ENCODE measurements around the gene ENPP3. TPM values are rescaled to one million over a fixed set of nuclear protein-coding genes. Genes with fewer than 3 reads are reported as not detected.

ENPP3 gene
- total RNA-seq, 1 experiment from 2014 or later: 0.15 TPM

GRCh38 chr6:131683479-131683878 lies 46.4 kb downstream of the ENPP3 start:
- Mint-ChIP-seq H3K9me3 (no peaks in the 10 kb centered on the region), H3K4me1 (peaks cover 7 to 8% of the 10 kb centered on the region in 2 experiments), H3K27me3 (ENCODE audit: low read depth) (peaks cover 2% of the 10 kb centered on the region; the same call in 1 of the 2 replicates), H3K4me3 (no peak overlapping the region), H3K36me3 (ENCODE audit: insufficient read depth in 1 of 3, low read depth in 3 of 3) (no peaks in the 10 kb centered on the region), H3K27ac (no peak overlapping the region)
- Histone ChIP-seq H2BK120ac (ENCODE audit: low read depth, low read length, poor library complexity, severe bottlenecking) (no peak overlapping the region), H3K79me2 (ENCODE audit: insufficient read depth, low read length) (no peaks in the 10 kb centered on the region), H2BK5ac (ENCODE audit: insufficient read length, low read length) (no peak overlapping the region), H4K20me1 (ENCODE audit: control insufficient read depth, insufficient read depth, insufficient read length) (no peaks in the 10 kb centered on the region), H3K79me1 (ENCODE audit: insufficient read depth, low read depth, low read length, poor library complexity, severe bottlenecking) (no peaks in the 10 kb centered on the region), H3K4me1 (ENCODE audit: insufficient read depth, low read length) (no peaks in the 10 kb centered on the region; the same call in 1 of the 2 replicates), H3T11ph (ENCODE audit: low read length) (no peak overlapping the region), H2AFZ (ENCODE audit: low read length) (no peak overlapping the region), H3K9ac (ENCODE audit: extremely low read depth, insufficient read length, low read length) (no peak overlapping the region), H3K23ac (ENCODE audit: insufficient read length, low read depth, low read length) (no peak overlapping the region), H2BK15ac (ENCODE audit: low read depth, low read length) (no peak overlapping the region), H3K9me3 (ENCODE audit: control insufficient read depth, low read depth, low read length) (no peaks in the 10 kb centered on the region), H2BK12ac (ENCODE audit: insufficient read length, low read depth, low read length) (no peak overlapping the region), H2AK5ac (ENCODE audit: insufficient read length, low read length) (no peak overlapping the region), H2BK20ac (ENCODE audit: low read depth, low read length, poor library complexity, severe bottlenecking) (no peak overlapping the region), H3K4ac (ENCODE audit: low read depth, low read length) (no peak overlapping the region), H4K5ac (ENCODE audit: insufficient read length, low read depth, low read length) (no peak overlapping the region), H3K27me3 (ENCODE audit: insufficient read depth, low read length) (no peaks in the 10 kb centered on the region), H3K56ac (ENCODE audit: insufficient read length, low read depth, low read length) (no peak overlapping the region), H3K23me2 (ENCODE audit: insufficient read length, low read depth, low read length, poor library complexity, severe bottlenecking) (no peaks in the 10 kb centered on the region), H3K14ac (ENCODE audit: insufficient read depth, low read length) (no peak overlapping the region), H4K8ac (replicated peaks; ENCODE audit: insufficient read length, low read depth, low read length) (no peak overlapping the region), H3K18ac (ENCODE audit: insufficient read length, low read depth, low read length) (no peak overlapping the region), H3K4me2 (ENCODE audit: insufficient read depth, insufficient read length, low read length) (no peak overlapping the region), H3K27ac (ENCODE audit: insufficient read length, low read depth, low read length) (no peak overlapping the region), H4K91ac (ENCODE audit: insufficient read length, low read depth, low read length) (no peak overlapping the region)
- WGBS (ENCODE audit: extremely low coverage, insufficient read length, low lambda C conversion rate): no CpG with 5 or more reads among the region's 6 CpGs
- no peak for DNase-seq
- TF ChIP-seq, protein P1, sequence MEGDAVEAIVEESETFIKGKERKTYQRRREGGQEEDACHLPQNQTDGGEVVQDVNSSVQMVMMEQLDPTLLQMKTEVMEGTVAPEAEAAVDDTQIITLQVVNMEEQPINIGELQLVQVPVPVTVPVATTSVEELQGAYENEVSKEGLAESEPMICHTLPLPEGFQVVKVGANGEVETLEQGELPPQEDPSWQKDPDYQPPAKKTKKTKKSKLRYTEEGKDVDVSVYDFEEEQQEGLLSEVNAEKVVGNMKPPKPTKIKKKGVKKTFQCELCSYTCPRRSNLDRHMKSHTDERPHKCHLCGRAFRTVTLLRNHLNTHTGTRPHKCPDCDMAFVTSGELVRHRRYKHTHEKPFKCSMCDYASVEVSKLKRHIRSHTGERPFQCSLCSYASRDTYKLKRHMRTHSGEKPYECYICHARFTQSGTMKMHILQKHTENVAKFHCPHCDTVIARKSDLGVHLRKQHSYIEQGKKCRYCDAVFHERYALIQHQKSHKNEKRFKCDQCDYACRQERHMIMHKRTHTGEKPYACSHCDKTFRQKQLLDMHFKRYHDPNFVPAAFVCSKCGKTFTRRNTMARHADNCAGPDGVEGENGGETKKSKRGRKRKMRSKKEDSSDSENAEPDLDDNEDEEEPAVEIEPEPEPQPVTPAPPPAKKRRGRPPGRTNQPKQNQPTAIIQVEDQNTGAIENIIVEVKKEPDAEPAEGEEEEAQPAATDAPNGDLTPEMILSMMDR (conservative IDR thresholded peaks at IDR 0.05): no peak

All from H9 (cell line).